Adipose tissue (tissue), 3 donors: ENCODE data around the gene CNMD. TPM values are rescaled to one million over a fixed set of nuclear protein-coding genes. Genes with fewer than 3 reads are reported as not detected.
"Not testable (repeated sequence)": the region's sequence is repeated elsewhere in the genome, so short reads cannot be mapped to it uniquely, and the experiment has no call there.

Experiments used
- H3K27ac ChIP-seq: one replicate; pipeline ENCODE4 v1.5.1; 2013; ENCODE audit warnings: low read depth, low read length
- WGBS, 3 donors: extraction: QIAGEN DNeasy Blood & Tissue Kit; methylation state at CpG; one replicate each; pipeline ENCODE4 v1.1.7; 2013; 5-methylcytosine and 5-hydroxymethylcytosine counted together
- polyA plus RNA-seq, 3 donors: library from polyadenylated mRNA; stranded (reverse); fragments of 200-250 nt; gene quantifications; one replicate each; pipeline ENCODE4 v1.2.3, GENCODE V29; 2013
- donor health status: healthy with polysubstance abuse.
- donor health status: Bipolar disorder and iron deficiency.
- donor health status: healthy.

Gene CNMD
- polyA plus RNA-seq, 3 donors = 0.52 TPM; not detected in 2

DNA sequence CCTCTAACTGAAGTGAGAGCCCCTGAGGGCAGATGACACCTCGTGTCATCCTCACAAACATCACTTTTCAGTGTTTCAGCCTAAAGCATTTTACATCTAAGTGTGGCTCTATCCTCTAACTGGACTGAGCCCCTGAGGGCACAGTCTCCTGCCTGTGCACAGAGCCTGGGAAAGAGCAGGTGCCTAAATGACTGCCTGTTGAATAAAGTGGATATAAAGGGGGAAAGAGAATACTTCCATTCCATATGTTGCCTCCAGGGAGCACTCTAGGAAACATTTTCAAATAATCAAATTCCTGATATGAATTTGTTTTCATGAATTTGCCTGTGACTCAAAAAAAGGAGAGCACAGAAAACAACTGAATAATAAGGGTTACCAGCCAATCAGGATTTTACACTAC, 32.2 kb downstream of the CNMD start:
- 79 to 87% (median 83%) methylated on average over 1 of the region's 1 CpG for WGBS, 3 donors
- no peak overlapping the region for H3K27ac ChIP-seq

DNA sequence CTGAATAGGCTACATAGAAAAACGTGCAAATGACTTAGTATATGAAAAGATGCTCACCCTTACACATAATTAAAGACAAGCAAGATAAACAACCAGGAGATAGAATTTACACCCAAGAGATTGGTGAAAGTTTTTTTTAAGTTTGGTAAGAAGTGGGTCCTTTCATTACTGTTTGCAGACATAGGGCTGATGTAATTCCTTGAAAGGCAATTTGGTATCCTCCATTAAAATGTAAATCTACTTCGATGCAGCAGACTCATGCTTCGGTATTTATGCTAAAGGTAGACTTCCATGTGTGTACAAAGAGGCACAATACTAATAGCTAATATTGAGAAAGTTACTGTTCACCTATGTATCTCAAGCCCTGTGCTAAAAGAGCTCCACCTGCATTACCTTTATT, 33.5 kb downstream of the CNMD start:
- WGBS, 3 donors = 77 to 85% (median 85%) methylated on average over 3 of the region's 3 CpGs

DNA sequence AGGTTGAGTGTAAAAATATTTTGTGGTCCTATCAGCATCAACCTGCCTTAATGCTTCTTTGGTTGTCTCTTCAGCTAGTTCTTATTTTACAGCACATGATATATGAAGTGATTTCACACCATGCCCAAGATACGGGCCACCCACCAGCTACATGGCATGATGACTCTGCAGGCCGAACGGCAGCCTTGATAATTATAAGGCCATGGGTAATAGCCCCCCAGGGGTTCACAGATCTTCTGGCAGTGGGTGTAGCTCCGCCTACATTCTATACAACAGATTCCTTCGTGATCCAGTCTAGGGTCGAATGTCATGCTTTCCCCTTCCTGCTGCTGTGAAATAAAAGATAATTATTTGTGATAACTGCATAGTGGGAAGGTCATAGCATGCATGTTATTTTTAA, 36.1 kb downstream of the CNMD start:
- 62 to 68% (median 66%) methylated on average over 6 of the region's 6 CpGs for WGBS, 3 donors
- no peak overlapping the region for H3K27ac ChIP-seq

More for the DNA sequence above, 33.5 kb downstream of the CNMD start:
- H3K27ac ChIP-seq = no peak overlapping the region

GRCh38 chr13:52701728-52702465, 37.7 kb downstream of the CNMD start:
- 41 to 79% (median 46%) methylated on average over 6 of the region's 6 CpGs for WGBS, 3 donors
- H3K27ac ChIP-seq = no peak overlapping the region

- H3K27ac ChIP-seq = no peak overlapping the region
- WGBS, 3 donors = 93 to 95% (median 93%) methylated on average over 5 of the region's 5 CpGs
Observed at GRCh38 chr13:52696566-52696965, 43.1 kb downstream of the CNMD start.

DNA sequence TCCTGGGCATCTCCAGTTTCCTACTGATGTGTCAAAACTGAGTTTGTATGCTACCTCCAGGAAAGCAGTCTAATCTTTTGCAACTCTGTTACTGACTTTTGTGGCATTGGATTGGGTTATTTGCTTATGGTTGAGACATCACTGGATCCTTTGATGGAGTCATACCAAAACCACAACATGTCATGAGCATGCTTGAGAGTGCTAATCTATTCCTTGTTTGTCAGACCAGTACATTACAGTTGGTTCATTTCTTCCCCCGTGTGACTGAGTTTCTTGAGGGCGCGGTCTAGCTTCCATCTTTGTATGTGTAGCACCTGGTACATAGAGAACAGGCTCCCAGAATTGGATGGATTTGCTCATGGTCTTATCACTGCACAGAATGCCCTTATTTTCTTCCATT, 43.8 kb downstream of the CNMD start:
- WGBS, 3 donors = 60 to 91% (median 64%) methylated on average over 3 of the region's 3 CpGs
- H3K27ac ChIP-seq = no peak overlapping the region

DNA sequence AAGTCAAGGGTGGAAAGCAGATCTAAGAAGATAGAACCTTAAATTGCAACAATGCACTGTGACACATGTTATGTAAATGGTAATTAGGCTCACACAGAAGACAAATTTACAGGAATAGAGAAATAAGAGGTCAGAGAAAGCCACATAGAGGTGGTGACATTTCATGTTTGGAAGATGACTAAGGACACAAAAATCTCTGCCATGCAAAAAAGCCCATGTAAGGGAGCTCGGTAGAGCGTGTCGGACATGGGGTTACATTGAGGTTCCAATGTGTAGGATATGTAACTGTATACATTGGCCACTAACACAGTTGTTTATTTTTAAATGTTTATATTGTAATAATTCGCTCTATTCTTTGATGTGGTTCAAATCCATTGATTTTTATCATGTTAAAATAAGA, 53.2 kb downstream of the CNMD start:
- 97 to 100% (median 98%) methylated on average over 4 of the region's 4 CpGs for WGBS, 3 donors
- no peak overlapping the region for H3K27ac ChIP-seq

- 91 to 98% (median 96%) methylated on average over 9 of the region's 9 CpGs for WGBS, 3 donors
- H3K27ac ChIP-seq = not testable (repeated sequence)
Observed at GRCh38 chr13:52685806-52686205, 53.8 kb downstream of the CNMD start.

DNA sequence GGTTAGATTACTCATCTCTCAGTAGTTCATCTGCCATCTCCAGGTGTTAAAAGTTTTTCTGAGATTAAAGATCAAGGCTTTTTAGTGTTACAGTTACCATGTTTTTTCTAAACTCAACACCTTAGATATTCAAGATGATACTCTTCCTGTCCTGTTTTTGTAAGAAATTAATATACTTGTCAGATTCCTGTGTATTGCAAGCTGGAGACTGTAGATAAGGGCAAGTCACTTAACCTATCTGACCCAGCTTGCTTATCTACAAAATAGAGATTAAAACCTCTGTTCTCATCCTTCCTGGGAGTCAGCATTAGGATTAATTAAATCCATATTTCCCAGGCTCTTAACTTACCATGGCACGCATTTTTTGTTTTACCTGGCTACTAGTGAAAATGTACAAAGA, 61.8 kb downstream of the CNMD start:
- WGBS, 3 donors = 84 to 97% (median 93%) methylated on average over 1 of the region's 1 CpG

GRCh38 chr13:52673465-52673864, 66.2 kb downstream of the CNMD start:
- WGBS, 3 donors = 97 to 100% (median 97%) methylated on average over 1 of the region's 1 CpG
- H3K27ac ChIP-seq = no peak overlapping the region

More for the DNA sequence above, 61.8 kb downstream of the CNMD start:
- H3K27ac ChIP-seq = no peak overlapping the region

DNA sequence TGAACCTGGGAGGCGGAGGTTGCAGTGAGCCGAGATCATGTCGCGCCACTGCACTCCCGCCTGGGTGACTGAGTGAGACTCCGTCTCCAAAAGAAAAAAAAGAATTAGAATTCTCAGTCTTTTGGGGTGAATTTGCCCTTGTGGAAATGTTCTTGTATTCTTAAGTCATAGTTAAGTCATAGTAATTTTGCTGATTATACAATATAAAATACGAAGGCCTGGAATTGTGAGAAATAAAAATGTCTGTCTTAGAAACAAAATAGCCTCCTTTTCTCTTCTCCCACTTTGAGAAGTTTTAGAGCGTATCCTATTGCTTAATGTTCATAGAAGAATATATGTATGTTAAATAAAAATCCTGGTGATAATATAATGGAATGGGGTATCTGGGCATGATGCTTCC, 68.9 kb downstream of the CNMD start:
- 95 to 97% (median 97%) methylated on average over 8 of the region's 8 CpGs for WGBS, 3 donors
- no peak overlapping the region for H3K27ac ChIP-seq

- WGBS, 3 donors = 72 to 85% (median 76%) methylated on average over 2 of the region's 2 CpGs
- H3K27ac ChIP-seq = no peak overlapping the region
Observed at GRCh38 chr13:52669677-52670076, 69.9 kb downstream of the CNMD start.

- H3K27ac ChIP-seq = no peak overlapping the region
Observed at GRCh38 chr13:52665325-52665724, 74.3 kb downstream of the CNMD start.

DNA sequence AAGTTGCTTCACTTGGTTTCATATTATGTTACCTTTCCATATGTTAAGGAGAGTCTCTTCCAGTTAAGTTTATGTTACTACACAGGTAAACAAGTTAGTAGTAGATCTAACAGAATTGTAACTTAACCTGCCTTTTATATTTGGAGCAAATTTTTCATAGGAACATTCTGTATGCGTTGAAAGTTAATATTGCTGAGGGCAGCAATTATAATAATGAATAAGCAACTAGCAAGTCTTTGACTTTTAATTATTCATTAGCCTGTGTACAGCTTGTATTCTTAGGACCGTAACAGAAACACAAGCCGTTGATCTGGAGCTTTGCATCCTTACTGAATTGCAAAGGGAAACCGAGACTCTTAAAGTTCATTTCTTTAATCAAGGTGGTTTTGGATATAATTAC, 75.3 kb downstream of the CNMD start:
- WGBS, 3 donors = 96 to 98% (median 97%) methylated on average over 4 of the region's 4 CpGs

DNA sequence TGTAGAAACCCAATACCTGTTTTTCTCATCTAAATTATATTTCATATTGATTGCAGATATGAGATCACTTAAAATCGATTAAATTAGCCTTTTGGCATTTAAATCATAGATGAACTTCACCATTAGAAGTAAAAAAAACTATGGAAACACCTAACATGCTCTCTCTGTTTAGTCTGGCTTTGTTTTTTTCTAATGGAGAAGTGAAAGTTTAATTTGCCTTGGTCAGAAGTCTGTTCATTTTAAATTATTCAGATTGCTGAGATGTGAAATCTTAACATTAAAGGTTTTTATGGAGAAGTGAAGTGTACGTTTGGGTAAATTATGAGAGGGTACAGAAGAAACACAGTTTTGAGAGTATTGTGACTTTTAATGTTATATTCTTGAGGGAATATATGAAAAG, 80.3 kb downstream of the CNMD start:
- no peak overlapping the region for H3K27ac ChIP-seq
- 86 to 91% (median 88%) methylated on average over 2 of the region's 2 CpGs for WGBS, 3 donors

More for the DNA sequence above, 75.3 kb downstream of the CNMD start:
- H3K27ac ChIP-seq = no peak overlapping the region

Other genes with a start within 250 kb of the CNMD start
- gene HNRNPA1L2, start 97.4 kb downstream of the CNMD start, polyA plus RNA-seq = 1 to 10 TPM; 3.2 to 6.4 (median 3.7) TPM
- 10 to 100 TPM; 26.8 to 44.2 (median 29.7) TPM for gene SUGT1, start 87.0 kb downstream of the CNMD start, polyA plus RNA-seq
- gene PCDH8, start 108.8 kb upstream of the CNMD start, polyA plus RNA-seq = under 1 TPM in 2 of 3 donors, not detected in 1; 0.06 to 0.07 TPM